Hepatocyte (in vitro differentiated cells): Measurements from ENCODE around the gene UVSSA. TPM values are rescaled to one million over a fixed set of nuclear protein-coding genes. Genes with fewer than 3 reads are reported as not detected.

Source experiments
- DNase-seq: peaks from one replicate; pipeline ENCODE4 v3.0.0-alpha.2; 2016; ENCODE audit warnings: low spot score
- H2AFZ ChIP-seq: fragments of 200-600 bp; sonication (generic); 2 replicates; pipeline ENCODE4 v1.6.0; 2016; ENCODE audit warnings: antibody characterized with exemption, mild to moderate bottlenecking
- H3K27ac ChIP-seq: fragments of 200-600 bp; sonication (generic); 2 replicates; pipeline ENCODE4 v1.5.1; 2016; ENCODE audit warnings: mild to moderate bottlenecking
- H3K27me3 ChIP-seq: fragments of 200-600 bp; sonication (generic); 2 replicates; pipeline ENCODE4 v1.6.1; 2016
- H3K36me3 ChIP-seq: fragments of 200-600 bp; sonication (generic); replicated peaks from 2 replicates; pipeline ENCODE4 v1.5.1; 2016; ENCODE audit warnings: low read depth; ENCODE audit not compliant: insufficient read depth
- H3K4me1 ChIP-seq: fragments of 200-600 bp; sonication (generic); 2 replicates; pipeline ENCODE4 v1.5.1; 2016; ENCODE audit warnings: mild to moderate bottlenecking, moderate library complexity; ENCODE audit not compliant: insufficient read depth
- H3K4me2 ChIP-seq: fragments of 200-600 bp; sonication (generic); 2 replicates; pipeline ENCODE4 v1.6.0; 2016
- H3K4me3 ChIP-seq: fragments of 200-600 bp; sonication (generic); 2 replicates; pipeline ENCODE4 v1.5.1; 2016; ENCODE audit warnings: mild to moderate bottlenecking
- H3K79me2 ChIP-seq: fragments of 200-600 bp; sonication (generic); 2 replicates; pipeline ENCODE4 v1.6.0; 2017; ENCODE audit warnings: mild to moderate bottlenecking
- H3K9me2 ChIP-seq: fragments of 200-600 bp; sonication (generic); replicated peaks from 2 replicates; pipeline ENCODE4 v1.6.0; 2017; ENCODE audit warnings: mild to moderate bottlenecking; ENCODE audit not compliant: insufficient read depth
- H3K9me3 ChIP-seq: fragments of 200-600 bp; sonication (generic); 2 replicates; pipeline ENCODE4 v1.5.1; 2016; ENCODE audit warnings: low read depth, mild to moderate bottlenecking
- H4K20me1 ChIP-seq: fragments of 200-600 bp; sonication (generic); 2 replicates; pipeline ENCODE4 v1.6.0; 2016; ENCODE audit warnings: mild to moderate bottlenecking; ENCODE audit not compliant: insufficient read depth, poor library complexity, severe bottlenecking
- EZH2 ChIP-seq: fragments of 200-600 bp; sonication (generic); IDR thresholded peaks from 2 replicates; pipeline ENCODE4 v1.6.1; 2016; ENCODE audit warnings: antibody characterized with exemption, mild to moderate bottlenecking, borderline replicate concordance
- EZH2phosphoT487 ChIP-seq: fragments of 200-600 bp; sonication (generic); IDR thresholded peaks from one replicate; pipeline ENCODE4 v1.6.1; 2018; ENCODE audit warnings: antibody characterized with exemption, mild to moderate bottlenecking, low read depth, moderate library complexity; ENCODE audit not compliant: unreplicated experiment, severe bottlenecking
- WGBS: methylation state at CpG from one replicate; pipeline ENCODE4 v1.1.6; 2016; ENCODE audit warnings: low lambda C conversion rate; ENCODE audit errors: missing lambda C conversion rate; 5-methylcytosine and 5-hydroxymethylcytosine counted together
- polyA plus RNA-seq: library from polyadenylated mRNA; unstranded; fragments of >200 nt; fragmentation: Nextera tagmentation; extraction: Ambion mirVana; gene quantifications from 2 replicates; pipeline ENCODE4 v1.2.1, GENCODE V29; 2016
- total RNA-seq: library from RNA; depleted of rRNA; stranded (reverse); fragments of >200 nt; gene quantifications from 2 replicates; pipeline ENCODE4 v1.2.3, GENCODE V29; 2014
- TF ChIP-seq, protein P1 (sequence below): fragments of 200-600 bp; sonication (generic); IDR thresholded peaks from 2 replicates; pipeline ENCODE4 v1.5.1; 2016; ENCODE audit warnings: antibody characterized with exemption, mild to moderate bottlenecking; ENCODE audit not compliant: poor library complexity

Gene UVSSA
- total and polyA plus RNA-seq, 2 experiments from 2014 or later: 10.6 to 11.0 TPM

- WGBS: 91% methylated on average over 23 of the region's 36 CpGs
- H3K9me2 ChIP-seq: no peaks in the 10 kb centered on the region
- no peaks in the 10 kb centered on the region for H3K9me3 ChIP-seq
- no peaks in the 10 kb centered on the region for H4K20me1 ChIP-seq
- TF ChIP-seq EZH2phosphoT487: no peak
- TF ChIP-seq EZH2: no peak
- TF ChIP-seq, protein P1, sequence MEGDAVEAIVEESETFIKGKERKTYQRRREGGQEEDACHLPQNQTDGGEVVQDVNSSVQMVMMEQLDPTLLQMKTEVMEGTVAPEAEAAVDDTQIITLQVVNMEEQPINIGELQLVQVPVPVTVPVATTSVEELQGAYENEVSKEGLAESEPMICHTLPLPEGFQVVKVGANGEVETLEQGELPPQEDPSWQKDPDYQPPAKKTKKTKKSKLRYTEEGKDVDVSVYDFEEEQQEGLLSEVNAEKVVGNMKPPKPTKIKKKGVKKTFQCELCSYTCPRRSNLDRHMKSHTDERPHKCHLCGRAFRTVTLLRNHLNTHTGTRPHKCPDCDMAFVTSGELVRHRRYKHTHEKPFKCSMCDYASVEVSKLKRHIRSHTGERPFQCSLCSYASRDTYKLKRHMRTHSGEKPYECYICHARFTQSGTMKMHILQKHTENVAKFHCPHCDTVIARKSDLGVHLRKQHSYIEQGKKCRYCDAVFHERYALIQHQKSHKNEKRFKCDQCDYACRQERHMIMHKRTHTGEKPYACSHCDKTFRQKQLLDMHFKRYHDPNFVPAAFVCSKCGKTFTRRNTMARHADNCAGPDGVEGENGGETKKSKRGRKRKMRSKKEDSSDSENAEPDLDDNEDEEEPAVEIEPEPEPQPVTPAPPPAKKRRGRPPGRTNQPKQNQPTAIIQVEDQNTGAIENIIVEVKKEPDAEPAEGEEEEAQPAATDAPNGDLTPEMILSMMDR: no peak
- H3K4me2 ChIP-seq: no peak overlapping the region
- H3K4me1 ChIP-seq: no peaks in the 10 kb centered on the region
- H3K36me3 ChIP-seq: no peaks in the 10 kb centered on the region
- no peak for DNase-seq
- peaks cover 19% of the 10 kb centered on the region for H3K79me2 ChIP-seq
- H3K4me3 ChIP-seq: no peak overlapping the region
- no peak overlapping the region for H2AFZ ChIP-seq
- no peak overlapping the region for H3K27ac ChIP-seq
- no peaks in the 10 kb centered on the region for H3K27me3 ChIP-seq
Measured at GRCh38 chr4:1354136-1354982, 7.4 kb downstream of the UVSSA start.

DNA sequence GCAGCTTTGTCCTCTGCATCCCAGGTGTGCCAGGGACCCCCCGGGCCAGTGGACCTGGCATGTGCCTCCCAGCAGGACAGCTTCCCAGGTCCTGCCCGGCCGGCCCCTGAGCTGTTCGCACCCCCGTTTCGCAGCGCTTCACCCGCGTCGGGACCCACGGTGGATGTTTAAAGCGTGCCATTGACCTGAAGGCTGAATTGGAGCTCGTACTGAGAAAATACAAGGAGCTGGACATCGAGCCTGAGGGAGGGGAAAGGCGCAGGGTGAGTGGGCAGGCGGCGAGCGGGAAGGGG lies 7.9 kb downstream of the UVSSA start:
- Histone ChIP-seq H3K9me3 (no peaks in the 10 kb centered on the region), H3K4me3 (no peak overlapping the region), H3K4me2 (no peak overlapping the region), H4K20me1 (no peaks in the 10 kb centered on the region), H3K36me3 (no peaks in the 10 kb centered on the region), H3K79me2 (peaks cover 13% of the 10 kb centered on the region), H3K27me3 (no peaks in the 10 kb centered on the region), H3K27ac (no peak overlapping the region), H3K4me1 (no peaks in the 10 kb centered on the region), H2AFZ (no peak overlapping the region), H3K9me2 (no peaks in the 10 kb centered on the region)
- DNase-seq: no peak
- TF ChIP-seq EZH2phosphoT487 (no peak), EZH2 (no peak)
- TF ChIP-seq, protein P1: no peak
- 97% methylated on average over 12 of the region's 18 CpGs for WGBS

DNA sequence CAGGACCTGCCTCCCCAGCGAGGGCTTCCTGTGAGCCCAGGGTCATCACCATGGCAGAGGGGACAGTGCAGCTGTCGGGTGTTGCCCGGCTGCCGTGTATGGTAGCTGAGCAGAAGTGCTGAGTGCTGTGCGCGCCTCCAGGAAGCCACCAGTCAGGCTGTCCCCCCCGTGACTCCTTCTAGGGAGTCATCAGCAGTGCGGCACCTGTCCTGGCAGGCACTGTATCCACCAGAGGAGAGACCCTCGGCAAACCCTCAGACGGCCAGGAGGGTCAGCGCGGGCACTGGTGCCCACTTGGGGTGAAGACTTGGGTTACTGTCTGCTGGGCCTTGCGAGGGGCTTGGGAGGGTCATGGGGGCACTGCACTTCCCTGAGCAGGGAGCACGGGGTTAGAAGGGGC lies 8.4 kb downstream of the UVSSA start:
- H4K20me1 ChIP-seq: no peaks in the 10 kb centered on the region
- H3K9me2 ChIP-seq: no peaks in the 10 kb centered on the region
- WGBS: 95% methylated on average over 12 of the region's 14 CpGs
- H3K4me2 ChIP-seq: no peak overlapping the region
- TF ChIP-seq EZH2phosphoT487: no peak
- TF ChIP-seq, protein P1: no peak
- TF ChIP-seq EZH2: no peak
- H3K79me2 ChIP-seq: peaks cover 8% of the 10 kb centered on the region
- no peak overlapping the region for H3K4me3 ChIP-seq
- H3K27ac ChIP-seq: no peak overlapping the region
- DNase-seq: no peak
- H2AFZ ChIP-seq: no peak overlapping the region
- no peaks in the 10 kb centered on the region for H3K36me3 ChIP-seq
- H3K27me3 ChIP-seq: no peaks in the 10 kb centered on the region
- H3K9me3 ChIP-seq: no peaks in the 10 kb centered on the region
- no peaks in the 10 kb centered on the region for H3K4me1 ChIP-seq
